CD4-positive, alpha-beta T cell treated with Interleukin-15 for 4 hours (primary cell): ENCODE results near the gene OLFML2B.
"Not testable (repeated sequence)": the region's sequence is repeated elsewhere in the genome, so short reads cannot be mapped to it uniquely, and the experiment has no call there.

Experiments
- DNase-seq: peaks from one replicate; pipeline ENCODE4 v3.0.0-alpha.2; 2020; ENCODE audit warnings: low spot score

OLFML2B gene

DNA sequence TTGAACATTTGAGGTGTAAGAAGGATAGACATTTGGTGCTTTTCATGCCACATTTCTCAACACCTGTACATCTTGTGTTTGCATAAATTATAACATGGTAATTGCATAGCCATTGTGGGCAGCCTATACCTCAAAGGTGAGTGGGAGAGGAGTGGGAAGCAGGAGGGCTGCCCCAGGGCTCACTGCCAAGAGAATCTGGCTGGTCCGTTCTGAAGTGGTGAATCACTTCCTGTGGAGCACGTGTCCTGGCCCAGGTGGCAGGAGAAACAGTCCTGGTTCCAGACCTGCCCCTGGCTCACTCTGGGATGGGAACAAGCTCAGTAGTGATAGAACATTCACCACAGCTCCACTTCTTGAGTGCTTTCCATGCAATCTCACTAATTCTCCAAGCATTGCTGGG lies 11.6 kb upstream of the OLFML2B start:
- no peak for DNase-seq

DNA sequence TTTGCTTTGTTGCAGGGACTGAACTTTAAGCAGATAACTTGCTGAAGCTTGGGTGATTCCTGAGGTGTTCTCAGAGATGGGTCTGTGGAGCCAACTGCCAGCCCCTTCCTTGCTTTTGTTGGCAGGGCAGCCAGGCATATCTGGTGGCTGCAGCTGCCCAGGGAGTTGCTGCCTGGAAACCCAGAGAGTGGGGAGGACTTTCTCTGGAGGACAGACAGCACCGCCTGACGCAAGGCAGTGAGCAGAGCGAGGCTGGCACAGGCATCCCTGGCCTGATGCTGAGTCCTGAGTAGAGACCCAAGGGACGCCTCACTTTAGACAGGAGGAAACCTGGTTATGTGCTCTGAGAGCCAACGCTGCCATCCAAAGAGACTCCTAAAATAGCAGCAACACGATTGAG lies 9.8 kb upstream of the OLFML2B start:
- DNase-seq, result no peak

DNA sequence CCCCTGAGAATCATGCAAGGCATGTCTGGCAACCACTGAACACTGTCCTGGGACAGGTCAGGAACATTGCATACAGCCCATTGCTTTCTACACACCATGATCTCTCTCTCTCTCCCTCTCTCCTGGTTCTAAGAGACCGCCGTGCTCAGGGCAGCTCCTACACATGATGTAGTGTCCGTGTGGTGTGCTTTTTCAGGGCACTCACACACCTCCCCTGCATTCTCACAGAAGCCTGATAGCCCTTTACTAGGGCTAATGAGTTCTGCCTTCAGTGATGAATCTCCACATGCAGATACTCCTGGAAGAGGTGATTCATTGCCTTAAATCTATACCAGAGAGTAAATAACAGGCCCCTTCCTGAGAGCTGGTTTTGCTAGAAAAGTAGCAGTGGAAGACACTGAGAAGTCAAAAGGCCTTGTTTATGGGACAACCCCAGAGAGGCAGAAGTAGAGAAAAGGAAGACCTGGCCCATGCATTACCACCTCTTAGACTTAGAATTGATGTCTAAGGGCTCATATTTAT lies 7.2 kb upstream of the OLFML2B start:
- no peak for DNase-seq

DNA sequence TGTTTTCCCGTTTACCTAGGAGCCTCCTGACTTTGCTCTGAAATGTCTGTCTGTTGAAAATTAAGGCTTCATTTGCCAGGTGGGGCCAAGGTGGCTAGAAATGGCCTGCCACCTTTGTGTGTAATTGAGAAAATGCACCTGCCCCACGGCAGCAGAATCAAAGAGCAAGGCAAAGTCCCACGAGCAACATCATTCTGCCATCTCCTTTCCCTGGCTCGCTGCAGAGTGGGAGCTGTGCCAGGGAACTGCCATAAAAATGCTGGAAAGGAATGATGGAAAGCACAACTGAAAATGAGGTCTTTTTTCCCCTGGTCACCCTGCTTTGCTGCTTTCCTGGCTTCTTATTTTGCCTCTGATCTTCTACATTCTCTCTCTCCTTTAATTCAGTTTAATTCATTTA lies 5.5 kb upstream of the OLFML2B start:
- DNase-seq, result no peak

DNA sequence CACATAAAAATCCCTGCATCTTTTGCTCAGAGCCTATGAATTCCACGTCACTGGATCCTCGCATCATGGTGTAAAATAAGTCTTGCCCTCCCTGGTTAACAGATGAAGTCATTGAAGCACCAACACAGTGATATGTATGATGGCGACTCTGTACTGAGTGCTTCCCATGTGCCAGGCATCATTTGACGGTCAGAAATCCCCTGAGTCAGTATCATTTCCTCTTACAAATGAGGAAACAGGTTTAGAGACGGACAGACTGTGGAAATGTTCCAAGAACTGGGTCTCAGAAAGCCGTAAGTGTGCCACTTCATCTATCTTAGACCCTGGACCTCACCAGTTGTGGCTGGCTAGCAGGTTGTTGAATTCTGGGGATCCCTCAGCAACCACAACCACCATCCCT lies 5.1 kb upstream of the OLFML2B start:
- no peak for DNase-seq

DNA sequence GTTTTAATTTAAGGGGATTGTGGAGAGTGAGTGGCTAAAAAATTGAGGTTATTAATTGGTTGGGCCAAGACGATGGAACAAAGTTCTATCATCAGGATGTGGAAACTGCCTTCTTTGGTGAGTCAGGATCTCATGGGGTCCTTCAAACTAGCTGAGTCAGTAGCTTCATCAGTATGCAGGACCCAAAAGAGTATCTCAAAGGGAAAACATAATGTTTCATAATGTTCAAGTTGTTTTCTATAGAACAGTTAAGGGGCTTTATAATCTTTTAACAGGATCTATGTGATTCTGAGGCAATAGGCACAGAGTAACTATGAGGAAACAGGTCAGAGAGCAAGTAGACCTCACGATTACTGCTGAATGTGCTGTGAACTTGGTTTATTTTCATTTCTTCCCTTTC lies 3.2 kb upstream of the OLFML2B start:
- DNase-seq, result no peak

DNA sequence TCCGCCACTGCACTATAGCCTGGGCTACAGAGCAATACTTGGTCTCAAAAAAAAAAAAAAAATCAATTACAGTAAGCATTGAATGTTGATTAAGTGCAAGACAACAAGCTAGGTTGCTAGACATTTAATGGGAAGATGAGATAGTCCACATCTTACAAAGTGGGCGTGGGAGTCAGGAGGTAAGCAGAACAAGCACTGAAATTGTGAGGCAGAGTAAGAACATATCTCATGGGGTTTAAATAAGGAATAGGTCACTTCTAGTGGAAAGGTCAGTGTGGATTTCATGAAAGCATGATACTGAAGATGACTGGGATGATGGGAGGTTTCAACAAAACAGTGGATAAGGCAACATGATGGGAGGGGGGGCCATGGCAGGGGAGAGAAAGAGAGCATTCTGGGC lies 1.9 kb upstream of the OLFML2B start:
- no peak for DNase-seq

DNA sequence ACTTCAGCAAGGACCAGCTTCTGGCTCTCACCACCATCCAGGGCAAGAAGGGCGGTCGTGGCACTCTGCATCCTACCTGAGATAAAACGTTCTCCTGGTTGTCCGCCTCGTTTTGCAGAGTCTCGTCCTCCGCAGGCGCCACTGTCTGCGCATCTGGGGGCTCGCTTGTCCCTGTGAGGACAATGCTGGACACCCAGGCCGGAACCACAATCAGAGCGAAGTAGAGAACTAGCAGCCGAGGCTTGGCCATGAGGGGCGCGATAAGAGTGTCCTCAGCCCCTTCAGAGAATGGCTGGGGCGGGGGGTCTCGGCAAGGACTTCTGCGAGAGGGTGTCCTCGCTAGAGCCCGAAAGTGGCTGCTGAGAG lies 505 bp downstream of the OLFML2B start:
- DNase-seq, result no peak

DNA sequence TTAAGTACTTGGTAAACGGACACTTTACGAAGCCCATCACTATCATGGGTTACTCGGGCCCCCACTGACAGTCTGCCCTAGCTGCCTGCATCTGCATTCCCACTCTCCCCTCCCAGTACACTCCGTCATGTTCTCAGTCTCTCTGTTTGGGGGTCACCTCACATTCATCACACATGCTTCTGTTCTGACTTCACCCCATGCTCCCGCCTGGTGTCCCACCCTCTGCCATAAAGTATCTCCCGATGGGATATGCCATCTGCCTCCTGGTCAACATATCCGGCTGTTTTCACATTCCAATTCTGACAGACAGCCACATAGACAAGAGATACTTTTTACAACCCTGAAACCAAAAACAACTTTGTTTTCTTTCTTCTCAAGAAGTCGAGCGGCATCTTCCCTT lies 1.0 kb downstream of the OLFML2B start:
- DNase-seq, result no peak

DNA sequence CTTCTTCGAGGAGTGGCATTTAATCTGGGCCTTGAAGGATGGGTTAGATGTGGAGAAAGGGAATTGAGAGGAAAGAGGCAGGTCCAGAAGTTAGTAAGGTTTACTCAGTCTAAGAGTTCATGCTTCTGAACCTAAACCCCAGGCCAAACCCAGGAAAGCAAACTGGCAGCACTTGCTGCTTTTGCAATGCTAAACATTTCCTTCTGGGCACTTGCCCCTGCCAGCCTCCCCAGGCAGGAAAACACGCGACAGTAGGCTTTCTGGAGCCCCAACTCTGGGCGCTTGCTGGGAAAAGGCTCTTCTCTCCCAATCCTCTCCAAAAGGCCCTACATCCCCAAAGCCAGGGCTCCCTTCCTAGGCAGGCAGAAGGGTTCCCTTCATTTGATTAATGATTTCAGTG lies 2.5 kb downstream of the OLFML2B start:
- no peak for DNase-seq

DNA sequence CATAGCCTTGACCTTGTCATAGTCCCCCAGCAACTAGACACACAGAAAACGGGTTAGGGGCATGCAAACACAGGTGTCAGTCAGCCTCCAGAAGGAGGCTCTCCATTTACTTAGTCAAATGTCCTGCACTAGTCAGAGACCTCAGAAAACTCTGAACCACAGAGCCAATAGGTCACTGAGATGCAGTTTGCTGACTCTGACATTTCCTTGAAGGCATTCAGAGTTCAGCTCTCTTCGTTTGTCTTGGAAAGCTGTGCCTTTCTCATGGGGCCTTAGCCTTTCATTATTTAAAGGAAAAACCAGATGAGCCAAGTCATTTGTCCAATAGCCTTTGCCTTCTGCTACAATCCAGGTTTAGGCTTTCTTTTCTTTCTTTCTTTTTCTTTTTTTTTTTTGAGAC lies 3.5 kb downstream of the OLFML2B start:
- DNase-seq, result no peak

DNA sequence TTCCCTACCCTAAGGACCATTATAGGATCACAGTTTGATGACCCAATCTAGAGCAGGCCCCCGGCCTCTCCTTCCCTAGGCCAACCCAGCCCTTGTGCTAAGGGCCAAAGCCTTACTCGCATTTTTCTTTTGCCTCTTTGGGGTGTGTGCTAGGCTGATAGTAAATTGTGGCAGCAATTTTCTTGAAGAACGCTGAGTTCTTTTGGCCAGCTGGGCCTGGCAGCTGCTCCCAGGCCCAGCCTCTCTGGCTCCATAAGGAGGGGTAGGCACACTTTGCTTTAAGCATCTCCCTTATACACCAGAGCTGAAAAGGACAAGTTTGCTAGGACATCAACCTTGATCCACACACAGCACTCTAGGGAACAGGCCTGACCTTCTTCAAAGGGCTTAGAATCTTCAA lies 4.2 kb downstream of the OLFML2B start:
- DNase-seq, result no peak

DNA sequence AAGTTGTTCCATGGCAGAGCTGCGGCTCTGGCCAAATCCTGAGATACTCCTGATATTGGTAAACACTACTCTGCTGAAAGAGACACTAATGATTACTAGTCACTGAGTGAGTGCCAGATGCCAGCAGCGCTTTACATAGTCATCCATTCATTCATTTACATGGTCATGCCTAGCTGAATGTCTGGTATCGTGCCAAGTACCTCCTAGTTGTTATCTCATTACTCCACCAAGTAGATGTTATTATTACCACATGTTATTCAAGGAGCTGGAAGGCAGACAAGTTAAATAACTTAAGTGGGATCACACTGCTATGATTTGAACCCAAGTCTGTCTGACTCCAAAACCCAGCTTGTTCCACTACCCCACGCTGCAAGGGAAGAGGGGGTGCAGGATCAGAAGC lies 4.7 kb downstream of the OLFML2B start:
- DNase-seq, result no peak

DNA sequence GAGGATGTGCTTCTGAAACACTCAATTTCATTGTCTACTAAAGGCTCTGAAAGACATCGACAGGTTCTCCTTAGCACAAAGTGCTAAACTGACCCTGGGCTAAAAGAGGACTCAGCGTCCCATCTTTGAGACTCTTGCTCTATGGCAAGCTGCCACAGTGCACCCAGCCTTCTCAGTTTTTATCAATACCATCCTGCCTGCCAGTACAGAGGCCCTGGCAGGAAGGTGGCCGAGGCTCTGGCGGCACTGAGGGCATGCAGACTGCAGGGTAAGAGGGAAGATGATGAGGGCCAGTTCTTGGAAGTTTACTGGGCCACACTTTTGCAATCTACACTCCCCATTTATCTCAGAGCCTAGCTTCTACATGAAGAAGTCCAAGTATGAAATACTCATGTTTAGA lies 5.3 kb downstream of the OLFML2B start:
- DNase-seq, result no peak

DNA sequence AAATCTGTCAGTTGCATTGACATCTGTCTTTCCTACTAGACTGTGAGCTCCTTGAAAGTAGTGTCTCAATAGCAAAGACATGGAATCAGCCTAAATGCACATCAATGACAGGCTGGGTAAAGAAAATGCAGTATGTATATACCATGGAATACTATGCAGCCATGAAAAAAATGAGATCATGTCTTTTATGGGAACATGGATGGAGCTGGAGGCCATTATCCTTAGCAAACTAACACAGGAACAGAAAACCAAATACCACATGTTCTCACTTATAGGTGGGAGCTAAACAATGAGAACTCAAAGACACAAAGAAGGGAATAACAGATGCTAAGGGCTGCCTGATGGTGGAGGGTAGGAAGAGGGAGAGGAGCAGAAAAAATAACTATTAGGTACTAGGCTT lies 5.9 kb downstream of the OLFML2B start:
- DNase-seq, result not testable (repeated sequence)

DNA sequence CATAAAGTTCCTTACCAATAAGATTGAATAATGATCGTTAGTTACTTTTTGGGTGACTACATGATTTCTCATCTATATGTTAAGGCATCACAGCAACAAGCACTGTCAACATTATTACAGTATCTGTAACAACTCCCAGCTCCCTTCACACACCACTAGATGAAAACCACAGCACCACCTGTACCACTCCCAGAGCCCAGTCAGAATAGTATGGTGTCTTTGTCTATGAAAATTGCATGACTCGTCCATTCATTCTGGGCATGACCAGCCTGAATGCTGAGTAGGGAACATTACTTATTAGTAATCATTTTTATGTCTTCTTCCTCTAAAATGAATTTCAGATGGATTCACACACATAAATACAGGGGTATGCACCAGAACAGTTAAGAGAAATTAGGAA lies 7.0 kb downstream of the OLFML2B start:
- DNase-seq, result no peak

DNA sequence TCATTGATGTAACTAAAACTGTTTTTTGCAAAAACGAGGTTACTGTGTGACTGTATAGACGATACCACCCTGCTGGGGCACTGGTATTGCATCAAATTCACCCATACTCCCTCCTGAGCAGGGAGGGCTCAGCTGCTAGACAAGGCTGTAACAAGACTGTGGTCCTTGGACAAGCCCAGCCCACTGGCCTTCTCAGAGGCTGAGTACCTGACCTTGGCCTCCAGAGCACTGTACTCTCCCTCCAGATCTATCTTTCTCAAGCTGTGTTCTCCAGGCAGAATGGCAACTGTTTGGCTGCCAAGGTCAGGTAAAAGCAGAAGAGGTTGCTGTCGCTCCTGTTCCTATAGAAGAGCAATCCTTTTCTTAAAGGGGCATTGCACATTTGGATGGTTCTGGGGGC lies 8.5 kb downstream of the OLFML2B start:
- no peak for DNase-seq

DNA sequence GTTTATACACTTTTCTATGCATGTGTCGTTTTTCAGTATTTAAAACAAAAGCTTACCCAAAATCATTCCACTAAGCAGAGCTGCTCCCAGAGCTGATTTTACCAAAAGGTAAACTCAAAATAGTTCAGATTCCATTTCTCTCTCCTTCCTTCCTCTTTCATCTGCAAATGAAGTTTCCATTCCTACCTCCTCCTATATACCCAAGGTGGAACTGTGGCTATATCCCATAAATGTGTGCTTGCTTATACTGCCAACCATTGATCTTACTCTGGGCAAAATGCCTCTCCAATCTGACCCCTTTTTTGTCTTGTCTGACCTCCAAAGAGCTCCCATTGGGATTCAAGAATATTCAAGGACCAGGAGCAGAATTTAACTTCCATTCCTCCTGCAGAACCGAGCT lies 9.5 kb downstream of the OLFML2B start:
- DNase-seq, result no peak

DNA sequence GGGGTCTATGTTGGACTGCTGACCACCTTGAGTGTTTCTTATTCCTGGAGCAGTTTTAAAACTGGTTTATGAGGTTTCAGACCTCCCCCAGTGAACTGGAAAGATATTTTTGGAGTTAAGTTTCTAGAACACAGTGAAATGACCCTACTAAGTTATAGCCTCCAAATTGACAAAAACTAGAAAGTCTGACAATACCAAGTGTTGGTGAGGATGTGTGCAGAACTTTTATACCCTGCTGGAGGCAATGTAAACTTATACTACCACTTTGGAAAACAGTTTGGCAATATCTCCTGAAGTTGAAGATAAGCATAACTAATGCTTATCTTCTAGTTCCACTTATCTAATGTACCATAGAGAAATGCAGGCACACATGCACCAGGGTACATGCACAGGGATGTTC lies 10.4 kb downstream of the OLFML2B start:
- no peak for DNase-seq

DNA sequence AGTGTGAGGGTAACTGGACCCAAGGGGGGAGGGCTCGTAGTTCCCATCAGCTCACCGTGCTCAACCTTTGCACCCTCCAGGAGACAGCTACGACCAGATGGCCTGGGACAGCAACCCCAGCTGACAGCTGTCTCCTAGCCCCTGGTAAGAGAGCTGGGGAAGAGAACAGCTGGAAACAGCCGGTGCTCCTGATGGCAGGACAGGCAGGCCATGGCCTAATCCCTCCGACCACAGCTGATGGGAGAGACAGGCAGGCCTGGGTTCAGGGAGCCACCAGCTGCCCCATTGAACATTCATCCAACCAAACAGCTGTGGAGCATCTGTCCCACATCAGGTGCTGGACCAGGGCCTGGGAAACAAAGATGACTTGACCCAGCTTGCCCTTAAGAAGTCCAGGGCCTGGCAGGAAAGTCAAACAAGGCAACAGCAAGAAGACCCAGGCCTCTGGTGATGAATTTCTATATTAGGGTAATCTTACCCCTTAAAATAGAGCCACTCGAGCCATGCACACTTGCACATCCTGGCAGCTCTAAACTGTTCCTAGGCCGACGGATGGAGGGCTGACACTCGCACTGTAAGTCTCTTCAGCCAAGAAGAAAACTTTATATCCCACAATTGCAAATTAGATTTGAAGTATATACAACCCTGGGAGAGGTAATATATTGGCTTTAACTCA lies 12.2 kb downstream of the OLFML2B start:
- no peak for DNase-seq

DNA sequence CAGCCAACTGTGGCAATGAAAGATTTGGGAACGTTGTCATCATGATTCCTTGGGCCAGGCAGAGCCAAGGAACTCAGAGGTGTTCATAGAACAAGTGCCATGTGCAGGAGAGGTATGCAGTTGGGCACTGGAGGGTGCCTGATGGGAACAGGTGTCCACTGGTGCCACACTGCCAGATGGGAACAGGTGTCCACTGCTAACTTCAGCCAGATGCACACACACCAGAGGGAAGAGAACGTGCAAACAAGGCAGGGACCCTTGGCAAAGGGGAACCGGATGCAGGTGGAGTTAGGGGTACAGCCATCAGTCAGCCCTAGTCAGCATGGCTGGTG lies 13.5 kb downstream of the OLFML2B start:
- DNase-seq, result no peak

DNA sequence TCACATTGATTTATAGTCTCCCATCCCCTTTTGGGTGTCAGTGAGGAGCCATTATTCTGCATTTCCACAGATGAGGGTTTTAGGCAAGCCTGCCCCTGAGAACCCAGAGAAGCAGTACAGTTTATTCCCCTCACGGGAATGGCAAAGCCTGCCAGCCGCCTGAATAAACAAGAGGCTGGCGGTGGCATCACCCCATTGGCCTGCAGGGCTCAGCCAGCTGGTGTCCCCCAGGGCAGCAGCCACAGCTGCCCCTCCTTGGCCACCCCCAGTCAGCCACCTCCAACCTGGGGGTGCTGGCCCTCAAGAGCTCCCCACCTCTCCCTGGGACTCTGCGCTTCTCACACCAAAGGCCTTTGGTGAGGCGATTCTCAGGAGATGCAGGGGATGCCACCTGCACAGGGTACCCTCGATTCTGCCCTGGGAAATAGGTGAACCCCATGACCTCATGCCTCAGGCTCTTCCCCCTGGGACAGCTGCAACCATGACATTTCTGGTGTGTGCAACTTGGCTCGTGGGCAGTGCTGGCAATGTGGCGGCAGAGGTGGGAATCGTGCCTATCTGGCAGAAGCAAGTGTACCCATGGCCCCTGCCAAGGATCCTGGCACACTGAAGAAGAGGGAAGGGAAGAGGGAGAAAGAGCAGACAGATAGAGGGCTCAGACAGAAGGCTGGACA lies 14.0 kb downstream of the OLFML2B start:
- no peak for DNase-seq

DNA sequence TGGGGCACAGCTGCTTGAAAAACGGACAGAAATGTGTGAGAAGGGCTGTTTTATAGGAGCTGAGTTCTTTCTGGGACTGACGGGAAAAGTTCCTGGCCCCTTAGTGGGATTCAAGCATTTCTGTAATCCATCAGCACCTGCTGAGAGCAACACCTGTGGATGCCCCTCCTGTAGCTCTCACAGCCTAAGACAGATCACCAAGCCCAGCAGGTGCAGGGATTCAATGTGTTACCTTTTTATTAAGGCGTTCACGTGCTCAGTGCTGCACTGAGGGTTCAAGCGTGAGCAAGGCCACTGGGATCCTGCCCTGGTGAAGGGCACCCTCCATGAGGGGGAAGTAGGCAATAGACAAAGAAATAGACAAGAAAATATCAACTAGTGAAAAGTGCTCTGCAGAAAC lies 14.9 kb downstream of the OLFML2B start:
- no peak for DNase-seq

DNA sequence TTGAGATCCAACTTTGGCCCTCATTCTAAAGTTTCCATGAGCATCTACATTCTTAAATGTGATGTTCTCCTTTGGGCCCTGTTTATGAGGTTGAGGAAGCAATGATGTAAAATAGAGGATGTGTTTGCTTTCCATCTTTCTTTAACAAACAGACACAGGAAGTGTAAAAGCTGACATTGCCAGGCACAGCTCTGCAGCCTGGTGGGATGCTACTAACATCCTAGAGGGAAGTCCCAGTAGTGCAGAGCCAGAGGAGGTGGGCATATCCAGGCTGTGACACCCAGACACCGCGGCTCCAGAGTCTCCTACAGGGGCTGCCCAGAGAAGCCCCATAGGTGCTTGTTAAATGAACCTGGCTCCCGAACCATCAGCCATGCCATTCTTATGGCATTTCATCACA lies 16.2 kb downstream of the OLFML2B start:
- no peak for DNase-seq
